ENCODE measurements around the gene CLCA2. TPM values are rescaled to one million over a fixed set of nuclear protein-coding genes. Genes with fewer than 3 reads are reported as not detected.
"Not testable (repeated sequence)": the region's sequence is repeated elsewhere in the genome, so short reads cannot be mapped to it uniquely, and the experiment has no call there.

The CLCA2 gene
- total RNA-seq, 1 donor from 2014 or later, result not detected

- intact Hi-C loops (cut with DNase I), result loop anchor here (5.0 to 10.0 kb wide), 2 partner anchors 36 to 224 kb away; no protein-coding TSS in a partner anchor
- DNase-seq (ENCODE audit: low spot score), result no peak
Observed at GRCh38 chr1:86470859-86471258, 46.9 kb downstream of the CLCA2 start.

- intact Hi-C loops (cut with DNase I), result loop anchor here (5.0 to 10.0 kb wide), 2 partner anchors 36 to 224 kb away; no protein-coding TSS in a partner anchor
- DNase-seq (ENCODE audit: low spot score), result no peak
Observed at GRCh38 chr1:86471291-86471690, 47.3 kb downstream of the CLCA2 start.

GRCh38 chr1:86472152-86472551, 48.2 kb downstream of the CLCA2 start:
- no peak for DNase-seq (ENCODE audit: low spot score)
- intact Hi-C loops (cut with DNase I), result loop anchor here (5.0 to 10.0 kb wide), 2 partner anchors 35 to 223 kb away; no protein-coding TSS in a partner anchor

- no peak for DNase-seq (ENCODE audit: low spot score)
- intact Hi-C loops (cut with DNase I), result loop anchor here (5.0 to 10.0 kb wide), 2 partner anchors 35 to 222 kb away; no protein-coding TSS in a partner anchor
Observed at GRCh38 chr1:86472767-86473166, 48.8 kb downstream of the CLCA2 start.

- intact Hi-C loops (cut with DNase I), result loop anchor here (10.0 kb wide), 1 partner anchor 218 kb away; no protein-coding TSS in a partner anchor
- no peak for DNase-seq (ENCODE audit: low spot score)
Observed at GRCh38 chr1:86477256-86477655, 53.3 kb downstream of the CLCA2 start.

GRCh38 chr1:86477682-86478081, 53.7 kb downstream of the CLCA2 start:
- intact Hi-C loops (cut with DNase I), result loop anchor here (10.0 kb wide), 1 partner anchor 217 kb away; no protein-coding TSS in a partner anchor
- DNase-seq (ENCODE audit: low spot score), result no peak

GRCh38 chr1:86478416-86479156, 54.6 kb downstream of the CLCA2 start:
- intact Hi-C loops (cut with DNase I), result loop anchor here (10.0 kb wide), 1 partner anchor 216 kb away; no protein-coding TSS in a partner anchor
- DNase-seq (ENCODE audit: low spot score), result no peak

- intact Hi-C loops (cut with DNase I), result no loop called here
- DNase-seq (ENCODE audit: low spot score), result no peak
Observed at GRCh38 chr1:86481966-86482365, 58.0 kb downstream of the CLCA2 start.

- intact Hi-C loops (cut with DNase I), result no loop called here
- DNase-seq (ENCODE audit: low spot score), result no peak
Observed at GRCh38 chr1:86487131-86487810, 63.3 kb downstream of the CLCA2 start.

GRCh38 chr1:86487811-86488141, 63.8 kb downstream of the CLCA2 start:
- DNase-seq (ENCODE audit: low spot score), result no peak
- intact Hi-C loops (cut with DNase I), result no loop called here

GRCh38 chr1:86489242-86489878, 65.4 kb downstream of the CLCA2 start:
- DNase-seq (ENCODE audit: low spot score), result no peak

GRCh38 chr1:86491171-86491950, 67.4 kb downstream of the CLCA2 start:
- no peak for DNase-seq (ENCODE audit: low spot score)
- intact Hi-C loops (cut with DNase I), result no loop called here

More at GRCh38 chr1:86489242-86489878, 65.4 kb downstream of the CLCA2 start:
- intact Hi-C loops (cut with DNase I), result no loop called here

GRCh38 chr1:86498281-86498680, 74.3 kb downstream of the CLCA2 start:
- intact Hi-C loops (cut with DNase I), result no loop called here
- DNase-seq (ENCODE audit: low spot score), result no peak

GRCh38 chr1:86499987-86500593, 76.1 kb downstream of the CLCA2 start:
- intact Hi-C loops (cut with DNase I), result loop anchor here (5.0 to 10.0 kb wide), 3 partner anchors 118 to 585 kb away; partner anchors contain the start of gene SH3GLB1
- no peak for DNase-seq (ENCODE audit: low spot score)

- intact Hi-C loops (cut with DNase I), result loop anchor here (5.0 to 10.0 kb wide), 3 partner anchors 118 to 584 kb away; partner anchors contain the start of gene SH3GLB1
- DNase-seq (ENCODE audit: low spot score), result no peak
Observed at GRCh38 chr1:86500714-86501113, 76.7 kb downstream of the CLCA2 start.

GRCh38 chr1:86502125-86502646, 78.2 kb downstream of the CLCA2 start:
- not testable (repeated sequence) for DNase-seq (ENCODE audit: low spot score)
- intact Hi-C loops (cut with DNase I), result loop anchor here (5.0 to 10.0 kb wide), 3 partner anchors 120 to 583 kb away; partner anchors contain the start of gene SH3GLB1

GRCh38 chr1:86502721-86503405, 78.9 kb downstream of the CLCA2 start:
- DNase-seq (ENCODE audit: low spot score), result no peak

More at GRCh38 chr1:86502721-86503405, 78.9 kb downstream of the CLCA2 start:
- intact Hi-C loops (cut with DNase I), result loop anchor here (5.0 to 10.0 kb wide), 3 partner anchors 121 to 582 kb away; partner anchors contain the start of gene SH3GLB1

All from cardiac septum (tissue), 1 donor.